Liver (tissue), 9 donors: ENCODE data around the gene GIPR. TPM values are rescaled to one million over a fixed set of nuclear protein-coding genes. Genes with fewer than 3 reads are reported as not detected.

Experiments
- DNase-seq: peaks from one replicate; pipeline ENCODE4 v3.0.0-alpha.2; 2017; ENCODE audit warnings: low spot score
- H3K27ac ChIP-seq, 2 donors: one replicate each; pipeline ENCODE4 v1.7.0; 2013; ENCODE audit warnings: inconsistent platforms in 2 of 2, low read length in 2 of 2, control low read depth in 1 of 2, low read depth in 1 of 2, mild to moderate bottlenecking in 1 of 2
- H3K27me3 ChIP-seq, 4 donors: one replicate each; pipeline versions ENCODE4 v1.6.1 to v1.7.0; 2013; ENCODE audit warnings: low read length in 3 of 4, inconsistent platforms in 1 of 4, mild to moderate bottlenecking in 1 of 4, moderate library complexity in 1 of 4; ENCODE audit not compliant: control insufficient read depth in 4 of 4, insufficient read depth in 4 of 4
- H3K36me3 ChIP-seq, 4 donors: one replicate each; pipeline versions ENCODE4 v1.6.1 to v1.7.0; 2013; ENCODE audit warnings: low read length in 3 of 4, mild to moderate bottlenecking in 3 of 4, low read depth in 1 of 4, moderate library complexity in 1 of 4; ENCODE audit not compliant: control insufficient read depth in 4 of 4, insufficient read depth in 3 of 4
- H3K4me1 ChIP-seq, 4 donors: one replicate each; pipeline versions ENCODE4 v1.6.1 to v1.7.0; 2013; ENCODE audit warnings: low read length in 3 of 4, mild to moderate bottlenecking in 3 of 4, moderate library complexity in 1 of 4; ENCODE audit not compliant: control insufficient read depth in 4 of 4, insufficient read depth in 4 of 4
- H3K4me3 ChIP-seq, 3 donors: one replicate each; pipeline versions ENCODE4 v1.6.1 to v1.7.0; 2013; ENCODE audit warnings: low read length in 3 of 3, control low read depth in 1 of 3, low read depth in 1 of 3, mild to moderate bottlenecking in 1 of 3
- H3K9ac ChIP-seq, 2 donors: one replicate each; pipeline ENCODE4 v1.7.0; 2013; ENCODE audit warnings: low read length in 2 of 2, mild to moderate bottlenecking in 2 of 2, moderate library complexity in 2 of 2, control low read depth in 1 of 2, low read depth in 1 of 2
- H3K9me3 ChIP-seq, 4 donors: one replicate each; pipeline versions ENCODE4 v1.6.1 to v1.7.0; 2013; ENCODE audit warnings: low read length in 3 of 4; ENCODE audit not compliant: control insufficient read depth in 4 of 4
- ATF3 ChIP-seq: IDR thresholded peaks from 2 replicates; pipeline ENCODE4 v1.6.1; 2016; ENCODE audit warnings: antibody characterized with exemption
- CTCF ChIP-seq: fragments of 150-350 bp; IDR thresholded peaks from 2 replicates; pipeline ENCODE4 v1.5.1; 2017; ENCODE audit warnings: improper control_type of control experiment, low read depth, low read length; ENCODE audit not compliant: missing input control
- EGR1 ChIP-seq, 2 donors: IDR thresholded peaks; 2 replicates each; pipeline ENCODE4 v1.6.1; 2016 to 2018; ENCODE audit warnings: antibody characterized with exemption in 2 of 2, low read depth in 2 of 2
- FOXA1 ChIP-seq: IDR thresholded peaks from 2 replicates; pipeline ENCODE4 v1.6.1; 2016; ENCODE audit warnings: antibody characterized with exemption
- FOXA2 ChIP-seq: IDR thresholded peaks from 2 replicates; pipeline ENCODE4 v1.6.1; 2016; ENCODE audit warnings: antibody characterized with exemption
- GABPA ChIP-seq, 2 donors: IDR thresholded peaks in 1 of 2; conservative IDR thresholded peaks in 1 of 2; 2 replicates each; pipeline ENCODE4 v1.6.1; 2016; ENCODE audit warnings: antibody characterized with exemption in 2 of 2, mild to moderate bottlenecking in 1 of 2, moderate library complexity in 1 of 2
- HNF4A ChIP-seq, 2 donors: conservative IDR thresholded peaks; 2 replicates each; pipeline ENCODE4 v1.6.1; 2016; ENCODE audit warnings: antibody characterized with exemption in 2 of 2, mild to moderate bottlenecking in 2 of 2
- HNF4G ChIP-seq: IDR thresholded peaks from 2 replicates; pipeline ENCODE4 v1.6.1; 2016; ENCODE audit warnings: antibody characterized with exemption
- JUND ChIP-seq, 2 donors: IDR thresholded peaks; 2 replicates each; pipeline ENCODE4 v1.6.1; 2016; ENCODE audit warnings: antibody characterized with exemption in 2 of 2
- NR2F2 ChIP-seq: IDR thresholded peaks from 2 replicates; pipeline ENCODE4 v1.6.1; 2016; ENCODE audit warnings: antibody characterized with exemption
- RAD21 ChIP-seq, 2 donors: IDR thresholded peaks; 2 replicates each; pipeline ENCODE4 v1.6.1; 2016; ENCODE audit warnings: antibody characterized with exemption in 2 of 2, mild to moderate bottlenecking in 2 of 2
- RXRA ChIP-seq, 2 donors: IDR thresholded peaks; 2 replicates each; pipeline ENCODE4 v1.6.1; 2017 to 2018; ENCODE audit warnings: antibody characterized with exemption in 2 of 2, mild to moderate bottlenecking in 1 of 2
- SP1 ChIP-seq: IDR thresholded peaks from 2 replicates; pipeline ENCODE4 v1.6.1; 2018; ENCODE audit warnings: antibody characterized with exemption, mild to moderate bottlenecking
- TAF1 ChIP-seq: conservative IDR thresholded peaks from 2 replicates; pipeline ENCODE4 v1.6.1; 2016; ENCODE audit warnings: antibody characterized with exemption, mild to moderate bottlenecking
- YY1 ChIP-seq: IDR thresholded peaks from 2 replicates; pipeline ENCODE4 v1.6.1; 2016; ENCODE audit warnings: antibody characterized with exemption, mild to moderate bottlenecking
- ZBTB33 ChIP-seq: IDR thresholded peaks from 2 replicates; pipeline ENCODE4 v1.6.1; 2016; ENCODE audit warnings: antibody characterized with exemption
- WGBS: extraction: QIAGEN DNeasy Blood & Tissue Kit; methylation state at CpG from one replicate; pipeline ENCODE4 v1.1.7; 2013; 5-methylcytosine and 5-hydroxymethylcytosine counted together
- polyA plus RNA-seq, 2 donors: library from polyadenylated mRNA; stranded (reverse) in 1 of 2; unstranded in 1 of 2; fragments of 200-250 nt in 1 of 2; fragments of >200 nt in 1 of 2; fragmentation: Nextera tagmentation in 1 of 2; extraction: Ambion mirVana in 1 of 2; gene quantifications; one replicate each; pipeline versions ENCODE4 v1.2.1 to v1.2.3, GENCODE V29; 2013 to 2015
- total RNA-seq, 2 donors: library from RNA; depleted of rRNA; stranded (reverse); fragments of >200 nt; gene quantifications; one replicate each; pipeline ENCODE4 v1.2.3, GENCODE V29; 2014
- TF ChIP-seq, protein P1 (sequence below): IDR thresholded peaks from 2 replicates; pipeline ENCODE4 v1.6.1; 2016; ENCODE audit warnings: antibody characterized with exemption
- TF ChIP-seq, protein P2 (sequence below): IDR thresholded peaks from 2 replicates; pipeline ENCODE4 v1.6.1; 2016; ENCODE audit warnings: antibody characterized with exemption, mild to moderate bottlenecking
- donor health status: healthy.
- donor health status: healthy.
- donor health status: healthy.
- donor health status: healthy.
- donor health status: healthy.

Gene GIPR
- total and polyA plus RNA-seq, 4 donors: 0.05 to 0.50 (median 0.07) TPM

- Histone ChIP-seq H3K4me3 (peak overlapping the region; percentile 66 to 94 (median 80)), H3K36me3 (peaks cover 0 to 1% (median 0%) of the 10 kb centered on the region in 4 donors), H3K27ac (peak overlapping the region in 1 of 2 donors; percentile 35), H3K9ac (peak overlapping the region; percentile 42 to 69), H3K4me1 (peaks cover 0 to 18% (median 8%) of the 10 kb centered on the region in 4 donors), H3K9me3 (no peaks in the 10 kb centered on the region), H3K27me3 (no peaks in the 10 kb centered on the region)
- no peak for DNase-seq
- TF ChIP-seq RXRA (IDR thresholded peaks at IDR 0.05) (no peak), NR2F2 (no peak), YY1 (no peak), FOXA1 (no peak), JUND (IDR thresholded peaks at IDR 0.05) (no peak), SP1 (no peak), ZBTB33 (no peak), FOXA2 (no peak), ATF3 (no peak), HNF4G (no peak), HNF4A (conservative IDR thresholded peaks at IDR 0.05) (no peak), CTCF (no peak), EGR1 (IDR thresholded peaks at IDR 0.05; ENCODE audit: low read depth in 2 of 2) (no peak), RAD21 (IDR thresholded peaks at IDR 0.05) (no peak), TAF1 (no peak), GABPA (IDR thresholded peaks at IDR 0.05 in 1 of 2, conservative IDR thresholded peaks at IDR 0.05 in 1 of 2) (no peak)
- TF ChIP-seq, protein P1, sequence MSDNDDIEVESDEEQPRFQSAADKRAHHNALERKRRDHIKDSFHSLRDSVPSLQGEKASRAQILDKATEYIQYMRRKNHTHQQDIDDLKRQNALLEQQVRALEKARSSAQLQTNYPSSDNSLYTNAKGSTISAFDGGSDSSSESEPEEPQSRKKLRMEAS: no peak
- TF ChIP-seq, protein P2, sequence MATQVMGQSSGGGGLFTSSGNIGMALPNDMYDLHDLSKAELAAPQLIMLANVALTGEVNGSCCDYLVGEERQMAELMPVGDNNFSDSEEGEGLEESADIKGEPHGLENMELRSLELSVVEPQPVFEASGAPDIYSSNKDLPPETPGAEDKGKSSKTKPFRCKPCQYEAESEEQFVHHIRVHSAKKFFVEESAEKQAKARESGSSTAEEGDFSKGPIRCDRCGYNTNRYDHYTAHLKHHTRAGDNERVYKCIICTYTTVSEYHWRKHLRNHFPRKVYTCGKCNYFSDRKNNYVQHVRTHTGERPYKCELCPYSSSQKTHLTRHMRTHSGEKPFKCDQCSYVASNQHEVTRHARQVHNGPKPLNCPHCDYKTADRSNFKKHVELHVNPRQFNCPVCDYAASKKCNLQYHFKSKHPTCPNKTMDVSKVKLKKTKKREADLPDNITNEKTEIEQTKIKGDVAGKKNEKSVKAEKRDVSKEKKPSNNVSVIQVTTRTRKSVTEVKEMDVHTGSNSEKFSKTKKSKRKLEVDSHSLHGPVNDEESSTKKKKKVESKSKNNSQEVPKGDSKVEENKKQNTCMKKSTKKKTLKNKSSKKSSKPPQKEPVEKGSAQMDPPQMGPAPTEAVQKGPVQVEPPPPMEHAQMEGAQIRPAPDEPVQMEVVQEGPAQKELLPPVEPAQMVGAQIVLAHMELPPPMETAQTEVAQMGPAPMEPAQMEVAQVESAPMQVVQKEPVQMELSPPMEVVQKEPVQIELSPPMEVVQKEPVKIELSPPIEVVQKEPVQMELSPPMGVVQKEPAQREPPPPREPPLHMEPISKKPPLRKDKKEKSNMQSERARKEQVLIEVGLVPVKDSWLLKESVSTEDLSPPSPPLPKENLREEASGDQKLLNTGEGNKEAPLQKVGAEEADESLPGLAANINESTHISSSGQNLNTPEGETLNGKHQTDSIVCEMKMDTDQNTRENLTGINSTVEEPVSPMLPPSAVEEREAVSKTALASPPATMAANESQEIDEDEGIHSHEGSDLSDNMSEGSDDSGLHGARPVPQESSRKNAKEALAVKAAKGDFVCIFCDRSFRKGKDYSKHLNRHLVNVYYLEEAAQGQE: no peak
- 9% methylated on average over 10 of the region's 10 CpGs for WGBS
Observed at GRCh38 chr19:45729800-45730290, 61.8 kb downstream of the GIPR start.
